ENCODE results near the gene VTN.

Gene VTN

DNA sequence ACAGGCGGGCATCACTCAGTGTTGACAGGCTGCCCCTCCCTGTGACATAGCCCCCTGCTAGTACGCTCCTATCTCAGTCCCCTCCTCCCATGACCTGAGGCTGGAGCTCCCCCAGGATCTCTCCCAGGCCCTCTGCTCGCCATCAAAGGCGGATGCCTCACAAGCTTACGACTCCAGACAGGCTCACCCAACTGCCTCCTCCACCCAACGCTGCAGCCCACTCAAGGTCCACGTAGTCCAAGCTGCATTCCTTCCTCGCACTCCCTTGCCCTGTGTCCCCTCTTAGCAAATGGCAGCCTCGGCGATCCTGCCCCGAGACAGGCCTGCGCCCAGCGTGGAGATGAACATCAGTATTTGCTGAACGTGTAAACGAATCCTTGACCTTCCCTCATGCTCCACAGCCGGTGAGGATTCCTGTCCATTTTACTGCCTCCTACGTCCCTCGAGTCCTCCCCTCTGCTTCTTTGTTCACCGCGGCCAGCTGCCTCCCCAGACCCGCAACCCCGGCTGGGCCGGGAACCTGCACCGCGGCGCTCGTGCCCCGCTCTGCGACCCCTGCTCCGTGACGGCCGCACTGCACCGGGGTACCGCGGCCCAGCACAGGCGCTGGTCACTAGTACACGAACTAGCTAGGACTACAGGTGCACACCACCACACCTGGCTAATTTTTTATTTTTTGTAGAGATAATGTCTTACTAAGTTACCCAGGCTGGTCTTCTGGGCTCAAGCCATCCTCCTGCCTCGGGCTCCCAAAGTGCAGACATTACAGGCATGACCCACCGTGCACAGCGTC lies 51.9 kb downstream of the VTN start:
- DNase-seq = no peak

Measured in NCI-H524 treated with DMSO at 0.1 percent for 48 hours (cell line).